Mucosa of gallbladder (tissue), 1 donor: ENCODE data around the gene PDIA3. TPM values are rescaled to one million over a fixed set of nuclear protein-coding genes. Genes with fewer than 3 reads are reported as not detected.
"Not testable (repeated sequence)": the region's sequence is repeated elsewhere in the genome, so short reads cannot be mapped to it uniquely, and the experiment has no call there.

Experiments used
- DNase-seq: peaks from one replicate; pipeline ENCODE4 v3.0.0-alpha.2; 2020; ENCODE audit warnings: low spot score
- total RNA-seq: library from RNA; stranded (reverse); gene quantifications from one replicate; pipeline ENCODE4 v1.2.1, GENCODE V29; 2021
- donor health status: DM: no; HTN: no; CAD: no.

The PDIA3 gene
- 520 TPM for total RNA-seq

- DNase-seq = peak; percentile 92
These were observed at the start of gene PDIA3 for GRCh38 chr15:43746245-43746902. TSS of gene PDIA3 (plus strand) at chr15:43746438. CDS start at chr15:43746540, 102 bp downstream.

- DNase-seq = no peak
These were observed 44.1 kb upstream of the PDIA3 start for GRCh38 chr15:43702174-43702573.

- no peak for DNase-seq
These were observed 43.4 kb upstream of the PDIA3 start for GRCh38 chr15:43702701-43703424.

- DNase-seq = not testable (repeated sequence)
These were observed 35.7 kb upstream of the PDIA3 start for GRCh38 chr15:43710431-43711131.

GRCh38 chr15:43723151-43723550 lies 23.1 kb upstream of the PDIA3 start:
- no peak for DNase-seq

- DNase-seq = not testable (repeated sequence)
These were observed 19.9 kb upstream of the PDIA3 start for GRCh38 chr15:43726306-43726705.

GRCh38 chr15:43728053-43728725 lies 18.0 kb upstream of the PDIA3 start:
- not testable (repeated sequence) for DNase-seq

- no peak for DNase-seq
These were observed 10.8 kb upstream of the PDIA3 start for GRCh38 chr15:43735416-43735815.

- peak; percentile 13 for DNase-seq
These were observed 668 bp downstream of the PDIA3 start for GRCh38 chr15:43746903-43747309.

GRCh38 chr15:43748376-43748775 lies 2.1 kb downstream of the PDIA3 start:
- DNase-seq = no peak

- DNase-seq = no peak
These were observed 3.6 kb downstream of the PDIA3 start for GRCh38 chr15:43749690-43750345.

- DNase-seq = no peak
These were observed 5.6 kb downstream of the PDIA3 start for GRCh38 chr15:43751885-43752284.

GRCh38 chr15:43762824-43763223 lies 16.6 kb downstream of the PDIA3 start:
- no peak for DNase-seq

- DNase-seq = no peak
These were observed 17.7 kb downstream of the PDIA3 start for GRCh38 chr15:43763819-43764446.

- peak; percentile 52 for DNase-seq
These were observed 23.5 kb downstream of the PDIA3 start for GRCh38 chr15:43769584-43770228.

GRCh38 chr15:43771816-43772215 lies 25.6 kb downstream of the PDIA3 start:
- DNase-seq = no peak

GRCh38 chr15:43772624-43773023 lies 26.4 kb downstream of the PDIA3 start:
- no peak for DNase-seq

GRCh38 chr15:43774062-43774461 lies 27.8 kb downstream of the PDIA3 start:
- DNase-seq = no peak

- DNase-seq = peak; percentile 71
These were observed 29.2 kb downstream of the PDIA3 start for GRCh38 chr15:43775411-43775965.

GRCh38 chr15:43776101-43776717 lies 30.0 kb downstream of the PDIA3 start:
- DNase-seq = peak; percentile 27
